IMR-90 (cell line): ENCODE results near the gene HLA-DOB.

ENCODE experiments used
- BHLHE40 ChIP-seq: fragments of 150-350 bp; IDR thresholded peaks from 2 replicates; pipeline ENCODE4 v1.6.1; 2016; ENCODE audit warnings: mild to moderate bottlenecking, low read depth, low read length
- CHD1 ChIP-seq: IDR thresholded peaks from 2 replicates; pipeline ENCODE4 v1.6.1; 2012; ENCODE audit warnings: low read depth, low read length, improper control_type of control experiment
- MAFK ChIP-seq: IDR thresholded peaks from 2 replicates; pipeline ENCODE4 v1.6.1; 2012; ENCODE audit warnings: low read depth, low read length, improper control_type of control experiment
- MAZ ChIP-seq: IDR thresholded peaks from 2 replicates; pipeline ENCODE4 v1.6.1; 2012; ENCODE audit warnings: low read depth, mild to moderate bottlenecking, low read length, improper control_type of control experiment, moderate library complexity, borderline replicate concordance
- MXI1 ChIP-seq: IDR thresholded peaks from 2 replicates; pipeline ENCODE4 v1.6.1; 2012; ENCODE audit warnings: low read depth, mild to moderate bottlenecking, low read length, moderate library complexity, borderline replicate concordance
- POLR2A ChIP-seq: IDR thresholded peaks from 2 replicates; pipeline ENCODE4 v1.6.1; 2012; ENCODE audit warnings: mild to moderate bottlenecking, low read depth, low read length
- RAD21 ChIP-seq: IDR thresholded peaks from 2 replicates; pipeline ENCODE4 v1.6.1; 2012; ENCODE audit warnings: low read length, improper control_type of control experiment
- RFX5 ChIP-seq: IDR thresholded peaks from 2 replicates; pipeline ENCODE4 v1.8.0; 2012; ENCODE audit warnings: low read depth, mild to moderate bottlenecking, low read length, moderate library complexity
- TF ChIP-seq, protein P1 (sequence below): conservative IDR thresholded peaks from 2 replicates; pipeline ENCODE4 v1.5.1; 2012; ENCODE audit warnings: mild to moderate bottlenecking, low read depth, low read length, improper control_type of control experiment
- TF ChIP-seq, protein P2 (sequence below): fragments of 150-350 bp; IDR thresholded peaks from 2 replicates; pipeline ENCODE4 v1.6.1; 2016; ENCODE audit warnings: low read depth, mild to moderate bottlenecking, low read length, moderate library complexity, borderline replicate concordance
- TF ChIP-seq, protein P3 (sequence below): fragments of 150-350 bp; IDR thresholded peaks from 2 replicates; pipeline ENCODE4 v1.6.1; 2017; ENCODE audit warnings: mild to moderate bottlenecking, antibody characterized with exemption, low read length, low read depth

DNA sequence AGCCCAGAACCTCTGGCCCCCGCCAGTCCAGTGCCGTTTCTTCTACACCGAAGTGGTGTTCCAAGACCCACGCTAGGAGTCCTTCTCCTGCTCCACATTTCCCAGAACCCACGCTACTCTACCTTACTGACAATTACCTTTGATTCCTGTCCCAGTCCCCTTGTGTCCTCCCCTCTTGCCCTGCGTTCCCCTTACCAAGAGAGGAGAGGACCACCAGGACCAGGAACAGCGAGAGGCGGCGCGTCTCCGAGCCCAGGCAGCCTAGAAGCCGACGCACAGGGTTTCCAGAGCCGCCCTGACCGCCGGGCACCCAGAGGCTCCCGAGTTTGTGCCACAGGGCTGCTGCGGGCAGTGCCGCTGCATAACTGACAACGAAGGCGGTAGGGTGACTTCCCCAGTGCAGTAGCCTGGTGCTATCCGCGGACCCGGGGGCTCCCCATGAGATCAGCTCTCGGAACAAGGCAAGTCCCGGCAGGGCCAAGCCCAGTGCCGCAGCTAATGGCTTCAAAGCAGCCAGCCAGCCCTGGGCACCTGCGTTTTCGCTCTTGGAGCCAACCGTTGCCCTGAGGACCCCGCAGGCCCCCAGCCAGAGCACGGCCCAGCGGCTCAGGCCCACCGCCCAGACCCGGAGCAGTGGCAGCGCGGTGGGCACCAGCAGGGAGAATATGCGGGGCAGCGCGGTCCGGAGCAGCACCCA is 36.2 kb upstream of the HLA-DOB start:
- TF ChIP-seq MXI1 (no peak), MAZ (0 out of 2 replicates have a peak, but pooled peaks have one; percentile 3), POLR2A (no peak), BHLHE40 (no peak), CHD1 (no peak), RFX5 (no peak), MAFK (no peak), RAD21 (no peak)
- TF ChIP-seq, protein P1, sequence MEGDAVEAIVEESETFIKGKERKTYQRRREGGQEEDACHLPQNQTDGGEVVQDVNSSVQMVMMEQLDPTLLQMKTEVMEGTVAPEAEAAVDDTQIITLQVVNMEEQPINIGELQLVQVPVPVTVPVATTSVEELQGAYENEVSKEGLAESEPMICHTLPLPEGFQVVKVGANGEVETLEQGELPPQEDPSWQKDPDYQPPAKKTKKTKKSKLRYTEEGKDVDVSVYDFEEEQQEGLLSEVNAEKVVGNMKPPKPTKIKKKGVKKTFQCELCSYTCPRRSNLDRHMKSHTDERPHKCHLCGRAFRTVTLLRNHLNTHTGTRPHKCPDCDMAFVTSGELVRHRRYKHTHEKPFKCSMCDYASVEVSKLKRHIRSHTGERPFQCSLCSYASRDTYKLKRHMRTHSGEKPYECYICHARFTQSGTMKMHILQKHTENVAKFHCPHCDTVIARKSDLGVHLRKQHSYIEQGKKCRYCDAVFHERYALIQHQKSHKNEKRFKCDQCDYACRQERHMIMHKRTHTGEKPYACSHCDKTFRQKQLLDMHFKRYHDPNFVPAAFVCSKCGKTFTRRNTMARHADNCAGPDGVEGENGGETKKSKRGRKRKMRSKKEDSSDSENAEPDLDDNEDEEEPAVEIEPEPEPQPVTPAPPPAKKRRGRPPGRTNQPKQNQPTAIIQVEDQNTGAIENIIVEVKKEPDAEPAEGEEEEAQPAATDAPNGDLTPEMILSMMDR: no peak
- TF ChIP-seq, protein P2, sequence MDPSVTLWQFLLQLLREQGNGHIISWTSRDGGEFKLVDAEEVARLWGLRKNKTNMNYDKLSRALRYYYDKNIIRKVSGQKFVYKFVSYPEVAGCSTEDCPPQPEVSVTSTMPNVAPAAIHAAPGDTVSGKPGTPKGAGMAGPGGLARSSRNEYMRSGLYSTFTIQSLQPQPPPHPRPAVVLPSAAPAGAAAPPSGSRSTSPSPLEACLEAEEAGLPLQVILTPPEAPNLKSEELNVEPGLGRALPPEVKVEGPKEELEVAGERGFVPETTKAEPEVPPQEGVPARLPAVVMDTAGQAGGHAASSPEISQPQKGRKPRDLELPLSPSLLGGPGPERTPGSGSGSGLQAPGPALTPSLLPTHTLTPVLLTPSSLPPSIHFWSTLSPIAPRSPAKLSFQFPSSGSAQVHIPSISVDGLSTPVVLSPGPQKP: no peak
- TF ChIP-seq, protein P3, sequence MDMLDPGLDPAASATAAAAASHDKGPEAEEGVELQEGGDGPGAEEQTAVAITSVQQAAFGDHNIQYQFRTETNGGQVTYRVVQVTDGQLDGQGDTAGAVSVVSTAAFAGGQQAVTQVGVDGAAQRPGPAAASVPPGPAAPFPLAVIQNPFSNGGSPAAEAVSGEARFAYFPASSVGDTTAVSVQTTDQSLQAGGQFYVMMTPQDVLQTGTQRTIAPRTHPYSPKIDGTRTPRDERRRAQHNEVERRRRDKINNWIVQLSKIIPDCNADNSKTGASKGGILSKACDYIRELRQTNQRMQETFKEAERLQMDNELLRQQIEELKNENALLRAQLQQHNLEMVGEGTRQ: no peak
